SK-N-MC (cell line): Measurements from ENCODE around the gene TBPL2.

Experiments used
- DNase-seq: peaks from one replicate; pipeline ENCODE4 v3.0.0-alpha.2; 2011; ENCODE audit warnings: low read depth, low spot score
- H3K27ac ChIP-seq: fragments of 200-600 bp; sonication (generic); 2 replicates; pipeline ENCODE4 v1.5.1; 2016; ENCODE audit warnings: mixed run types
- H3K36me3 ChIP-seq: fragments of 200-600 bp; sonication (generic); 2 replicates; pipeline ENCODE4 v1.6.1; 2017; ENCODE audit warnings: antibody characterized with exemption, low read length, mixed read lengths; ENCODE audit not compliant: insufficient read depth
- H3K4me3 ChIP-seq: fragments of 200-600 bp; sonication (generic); 2 replicates; pipeline ENCODE4 v1.5.1; 2016
- H3K9ac ChIP-seq: fragments of 200-600 bp; sonication (generic); 2 replicates; pipeline ENCODE4 v1.8.0; 2017; ENCODE audit warnings: mixed run types, mixed read lengths; ENCODE audit not compliant: insufficient read length
- H3K9me3 ChIP-seq: fragments of 200-600 bp; sonication (generic); 2 replicates; pipeline ENCODE4 v1.6.1; 2017; ENCODE audit warnings: low read depth, mild to moderate bottlenecking, antibody characterized with exemption, low read length, moderate library complexity, mixed read lengths
- EZH2 ChIP-seq: fragments of 200-600 bp; sonication (generic); IDR thresholded peaks from one replicate; pipeline ENCODE4 v1.6.1; 2017; ENCODE audit warnings: antibody characterized with exemption
- FOXP2 ChIP-seq: optimal IDR thresholded peaks from 2 replicates; pipeline ENCODE3; 2011; ENCODE audit warnings: mild to moderate bottlenecking, moderate library complexity; ENCODE audit not compliant: insufficient read depth; ENCODE audit errors: extremely low read length, control extremely low read depth
- POLR2AphosphoS5 ChIP-seq: IDR thresholded peaks from 2 replicates; pipeline ENCODE4 v1.6.1; 2012; ENCODE audit warnings: mild to moderate bottlenecking, low read depth, low read length, borderline replicate concordance

TBPL2 gene

DNA sequence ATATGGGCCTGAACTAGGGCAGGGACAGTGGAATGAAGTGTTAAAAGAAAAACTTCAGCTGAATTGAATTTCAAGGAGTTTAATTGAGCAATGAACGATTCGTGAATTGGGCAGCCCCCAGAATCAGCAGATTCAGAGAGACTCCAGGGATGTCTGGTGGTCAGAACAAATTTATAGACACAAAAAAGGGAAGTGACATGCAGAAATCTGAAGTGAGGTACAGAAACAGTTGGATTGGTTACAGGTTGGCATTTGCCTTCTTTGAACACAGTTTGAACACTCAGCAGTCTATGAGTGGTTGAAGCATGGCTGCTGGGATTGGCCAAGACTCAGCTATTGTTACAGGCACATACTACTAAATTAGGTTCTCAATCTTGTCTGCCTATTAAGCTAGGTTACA, 9.7 kb upstream of the TBPL2 start:
- Histone ChIP-seq H3K36me3 (no peaks in the 10 kb centered on the region), H3K27ac (no peak overlapping the region), H3K9ac (no peak overlapping the region), H3K9me3 (no peaks in the 10 kb centered on the region), H3K4me3 (no peak overlapping the region)
- no peak for DNase-seq
- TF ChIP-seq EZH2: no peak
- no peak for TF ChIP-seq POLR2AphosphoS5
- TF ChIP-seq FOXP2: no peak

DNA sequence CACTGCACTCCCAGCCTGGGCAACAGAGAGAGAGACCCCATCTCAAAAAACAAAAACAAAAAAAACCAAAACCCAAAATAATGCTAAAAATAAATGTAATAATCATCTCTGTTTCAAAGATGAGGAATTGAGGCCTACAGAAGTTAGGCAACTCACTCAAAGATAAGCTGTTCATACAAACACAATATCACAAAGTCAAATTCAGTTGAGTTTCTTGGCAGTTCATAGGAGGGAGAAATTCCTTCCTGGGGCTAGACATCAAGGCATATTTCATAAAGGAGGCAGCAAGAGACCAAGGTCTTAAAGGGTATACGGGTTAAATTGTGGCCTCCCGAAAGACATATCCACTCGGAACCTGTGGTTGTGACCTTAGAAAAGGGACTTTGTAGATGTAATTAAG, 8.7 kb upstream of the TBPL2 start:
- TF ChIP-seq EZH2 (no peak), FOXP2 (no peak), POLR2AphosphoS5 (no peak)
- H3K9ac ChIP-seq: no peak overlapping the region
- H3K4me3 ChIP-seq: no peak overlapping the region
- H3K9me3 ChIP-seq: no peaks in the 10 kb centered on the region
- no peak overlapping the region; the same call in 1 of the 2 replicates for H3K27ac ChIP-seq
- H3K36me3 ChIP-seq: no peaks in the 10 kb centered on the region
- DNase-seq: no peak

DNA sequence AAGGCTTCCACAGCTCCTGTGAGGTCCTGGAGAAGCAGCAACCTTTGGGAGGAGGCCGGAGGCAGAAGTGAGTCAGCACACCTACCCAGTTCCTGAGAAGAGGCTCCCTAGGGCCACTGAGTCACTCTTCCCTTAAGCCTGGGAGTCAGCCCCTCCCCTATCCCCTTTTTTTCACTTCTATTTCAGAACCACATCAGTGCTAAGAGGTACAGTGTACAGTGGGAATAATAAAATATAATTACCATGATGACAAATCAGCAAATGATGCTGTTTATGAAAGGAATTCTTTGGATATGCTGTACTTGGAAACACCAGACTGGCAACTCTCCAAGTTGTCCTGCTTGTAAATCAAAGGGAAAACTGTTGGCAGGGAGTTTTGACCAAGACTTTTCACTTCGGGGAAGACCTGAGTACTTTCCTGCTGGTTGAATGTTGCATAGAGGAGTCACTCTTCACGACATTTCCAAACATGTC, 7.8 kb upstream of the TBPL2 start:
- peak overlapping the region; percentile 16; the same call in 1 of the 2 replicates for H3K27ac ChIP-seq
- H3K4me3 ChIP-seq: no peak overlapping the region
- no peaks in the 10 kb centered on the region for H3K9me3 ChIP-seq
- TF ChIP-seq EZH2: no peak
- TF ChIP-seq FOXP2: peak; percentile 38
- TF ChIP-seq POLR2AphosphoS5: no peak
- no peak overlapping the region for H3K9ac ChIP-seq
- no peak for DNase-seq
- no peaks in the 10 kb centered on the region for H3K36me3 ChIP-seq

DNA sequence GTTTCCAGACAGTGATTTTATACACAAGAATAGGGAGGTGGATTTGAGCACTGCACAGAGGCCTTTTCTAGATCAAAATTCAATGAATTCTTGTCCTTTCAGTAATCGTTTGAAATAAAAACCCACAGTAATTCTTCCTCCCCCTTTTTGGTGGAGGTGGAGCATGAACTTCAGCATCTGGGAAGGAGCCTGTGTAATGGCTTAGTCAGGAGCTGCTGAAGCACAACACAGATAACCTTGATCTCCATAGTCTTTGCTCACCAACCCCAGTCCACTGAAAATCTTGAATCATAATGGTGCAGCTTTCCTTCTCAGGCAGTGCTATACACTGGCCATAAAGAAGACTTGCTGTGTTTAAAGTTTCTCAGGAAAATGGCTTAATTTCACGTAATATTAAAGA, 6.4 kb upstream of the TBPL2 start:
- Histone ChIP-seq H3K27ac (peak overlapping the region; percentile 89), H3K4me3 (peak overlapping the region; percentile 64), H3K9ac (peak overlapping the region; percentile 51), H3K9me3 (no peaks in the 10 kb centered on the region), H3K36me3 (no peaks in the 10 kb centered on the region)
- no peak for DNase-seq
- TF ChIP-seq EZH2 (no peak), POLR2AphosphoS5 (no peak), FOXP2 (no peak)

DNA sequence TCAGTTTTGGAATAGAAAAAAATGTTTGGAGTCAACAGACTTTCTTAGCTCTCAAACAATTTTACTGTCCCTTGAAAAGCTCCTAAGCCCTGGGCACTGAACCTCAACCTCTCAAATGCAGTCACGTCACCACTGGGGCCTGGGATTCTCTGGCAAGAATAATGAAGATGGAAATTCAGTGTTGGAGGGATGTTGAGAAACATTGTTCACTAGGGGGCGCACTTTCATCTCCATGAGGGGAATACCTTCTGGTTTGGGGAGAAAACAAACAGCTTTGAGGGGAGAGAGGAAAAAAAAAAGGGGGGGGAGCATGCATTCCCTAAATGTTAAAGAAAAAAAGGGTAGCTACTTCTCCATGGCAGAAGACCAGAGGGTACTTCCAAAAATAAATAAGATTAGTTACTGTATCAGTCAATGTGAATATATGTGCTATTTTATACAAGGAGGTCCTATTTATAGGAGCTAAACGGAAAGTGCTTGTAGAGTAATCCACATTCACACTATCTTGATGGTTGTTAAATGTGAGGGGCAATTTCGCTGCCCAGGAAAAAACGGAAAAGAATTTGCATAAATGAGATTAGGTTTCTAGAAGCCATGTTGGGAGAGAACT, 5.8 kb upstream of the TBPL2 start:
- H3K27ac ChIP-seq: peak overlapping the region; percentile 89
- TF ChIP-seq POLR2AphosphoS5: no peak
- TF ChIP-seq EZH2: no peak
- no peak for TF ChIP-seq FOXP2
- H3K9me3 ChIP-seq: no peaks in the 10 kb centered on the region
- no peaks in the 10 kb centered on the region for H3K36me3 ChIP-seq
- H3K9ac ChIP-seq: peak overlapping the region; percentile 51
- DNase-seq: peak; percentile 92
- peak overlapping the region; percentile 64 for H3K4me3 ChIP-seq

DNA sequence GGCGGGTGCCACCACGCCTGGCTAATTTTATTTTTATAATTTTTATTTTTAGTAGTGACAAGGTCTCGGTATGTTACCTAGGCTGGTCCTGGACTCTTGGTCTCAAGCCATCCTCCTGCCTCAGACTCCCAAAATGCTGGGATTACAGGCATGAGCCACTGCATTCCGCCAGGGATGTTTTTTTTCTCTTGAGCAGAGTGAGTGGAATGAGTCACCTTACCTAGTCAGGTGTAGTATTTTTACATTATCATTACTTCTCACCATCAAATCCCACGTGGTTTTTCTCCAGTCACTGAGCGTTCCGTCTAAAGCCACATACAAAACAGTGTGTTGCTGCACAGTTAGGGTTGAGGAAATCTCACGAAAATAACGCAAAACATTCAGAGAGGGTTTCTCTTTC, 870 bp upstream of the TBPL2 start:
- H3K4me3 ChIP-seq: no peak overlapping the region
- no peak overlapping the region for H3K27ac ChIP-seq
- no peak for DNase-seq
- TF ChIP-seq POLR2AphosphoS5 (no peak), EZH2 (no peak), FOXP2 (no peak)
- no peak overlapping the region for H3K9ac ChIP-seq
- no peaks in the 10 kb centered on the region for H3K36me3 ChIP-seq
- no peaks in the 10 kb centered on the region for H3K9me3 ChIP-seq

DNA sequence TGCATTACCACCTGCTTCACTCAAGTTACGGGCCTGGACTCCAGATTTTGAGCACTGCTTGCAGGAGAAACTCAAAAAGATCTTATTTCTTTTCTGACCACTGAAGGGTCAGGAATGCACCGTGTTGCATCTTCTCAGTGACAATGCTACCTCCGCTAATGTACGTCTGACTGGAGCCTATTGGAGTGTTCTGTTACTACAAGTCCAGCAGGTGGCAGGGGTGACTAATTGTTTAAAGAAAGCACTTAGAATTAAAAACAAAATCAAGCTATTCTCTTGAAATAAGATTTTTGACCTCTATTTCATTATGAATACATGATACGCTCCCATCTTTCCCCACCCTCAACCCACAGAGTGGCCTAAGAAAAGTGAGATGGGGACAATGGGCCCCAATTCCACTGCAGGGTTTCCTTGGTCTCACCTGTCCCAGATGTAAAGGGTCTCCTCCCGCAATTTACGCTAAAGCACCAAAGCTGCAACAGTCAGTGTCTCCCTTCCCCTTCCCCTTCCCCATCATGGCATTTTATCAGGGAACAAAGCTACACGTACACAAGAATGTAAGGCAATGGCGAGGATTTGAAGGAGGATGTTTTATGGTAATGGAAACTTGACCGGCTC, 2.2 kb downstream of the TBPL2 start:
- Histone ChIP-seq H3K36me3 (no peaks in the 10 kb centered on the region), H3K9me3 (no peaks in the 10 kb centered on the region), H3K27ac (0 out of 2 replicates have a peak overlapping the region, but pooled peaks have one; percentile 2), H3K4me3 (no peak overlapping the region), H3K9ac (no peak overlapping the region)
- peak; percentile 52 for DNase-seq
- TF ChIP-seq EZH2 (no peak), POLR2AphosphoS5 (no peak), FOXP2 (no peak)

DNA sequence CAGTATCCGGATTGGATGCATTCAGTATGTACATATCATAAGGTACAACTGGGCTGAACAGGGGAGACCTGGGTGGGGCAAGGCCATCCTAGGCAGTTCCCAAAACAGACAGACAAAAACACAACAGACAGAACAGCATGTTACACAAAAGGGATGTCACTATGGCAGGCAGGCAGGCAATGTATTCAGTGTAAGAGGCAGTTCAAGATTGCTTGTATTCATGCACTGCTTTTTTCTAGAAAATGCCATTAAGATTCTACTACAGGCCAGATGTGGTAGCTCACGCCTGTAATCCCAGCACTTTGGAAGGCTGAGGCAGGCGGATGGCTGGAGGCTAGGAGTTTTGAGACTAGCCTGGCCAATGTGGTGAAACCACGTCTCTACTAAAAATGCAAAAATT, 3.5 kb downstream of the TBPL2 start:
- TF ChIP-seq EZH2 (no peak), FOXP2 (no peak), POLR2AphosphoS5 (no peak)
- Histone ChIP-seq H3K36me3 (no peaks in the 10 kb centered on the region), H3K9me3 (no peaks in the 10 kb centered on the region)

More for the DNA sequence above, 3.5 kb downstream of the TBPL2 start:
- Histone ChIP-seq H3K9ac (peak overlapping the region; percentile 28), H3K4me3 (no peak overlapping the region), H3K27ac (0 out of 2 replicates have a peak overlapping the region, but pooled peaks have one; percentile 19)
- DNase-seq: no peak
